ENCODE data around the gene ACRBP. TPM values are rescaled to one million over a fixed set of nuclear protein-coding genes. Genes with fewer than 3 reads are reported as not detected.

Gene ACRBP
- total and polyA plus RNA-seq, 3 donors from 2014 or later, result 172 to 715 (median 241) TPM

DNA sequence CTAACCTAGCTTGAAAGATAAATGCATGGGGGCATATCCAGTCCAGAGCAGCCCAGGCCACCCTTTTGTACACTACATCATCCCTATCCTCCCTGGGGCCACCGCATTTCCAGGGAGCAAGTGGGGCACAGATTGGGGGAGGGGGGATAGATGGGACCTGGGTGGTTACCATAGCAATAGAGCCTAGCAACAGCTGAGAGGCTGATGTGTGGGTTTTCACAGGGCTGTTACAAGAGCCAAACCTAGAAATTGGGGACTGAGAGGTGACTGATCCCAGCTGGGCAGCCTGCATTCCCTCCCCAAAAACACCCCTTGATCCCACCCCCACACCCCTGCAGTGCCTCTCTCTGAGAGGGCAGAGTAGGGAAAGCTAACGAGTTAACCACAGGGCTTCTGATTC, 45.7 kb upstream of the ACRBP start:
- Histone ChIP-seq H3K36me3 (ENCODE audit: low read depth, missing control alignments) (no peaks in the 10 kb centered on the region), H3K4me3 (no peak overlapping the region), H3K27ac (no peak overlapping the region), H3K4me1 (peaks cover 11% of the 10 kb centered on the region), H3K9me3 (no peaks in the 10 kb centered on the region), H3K27me3 (no peaks in the 10 kb centered on the region)
- TF ChIP-seq, protein P1, sequence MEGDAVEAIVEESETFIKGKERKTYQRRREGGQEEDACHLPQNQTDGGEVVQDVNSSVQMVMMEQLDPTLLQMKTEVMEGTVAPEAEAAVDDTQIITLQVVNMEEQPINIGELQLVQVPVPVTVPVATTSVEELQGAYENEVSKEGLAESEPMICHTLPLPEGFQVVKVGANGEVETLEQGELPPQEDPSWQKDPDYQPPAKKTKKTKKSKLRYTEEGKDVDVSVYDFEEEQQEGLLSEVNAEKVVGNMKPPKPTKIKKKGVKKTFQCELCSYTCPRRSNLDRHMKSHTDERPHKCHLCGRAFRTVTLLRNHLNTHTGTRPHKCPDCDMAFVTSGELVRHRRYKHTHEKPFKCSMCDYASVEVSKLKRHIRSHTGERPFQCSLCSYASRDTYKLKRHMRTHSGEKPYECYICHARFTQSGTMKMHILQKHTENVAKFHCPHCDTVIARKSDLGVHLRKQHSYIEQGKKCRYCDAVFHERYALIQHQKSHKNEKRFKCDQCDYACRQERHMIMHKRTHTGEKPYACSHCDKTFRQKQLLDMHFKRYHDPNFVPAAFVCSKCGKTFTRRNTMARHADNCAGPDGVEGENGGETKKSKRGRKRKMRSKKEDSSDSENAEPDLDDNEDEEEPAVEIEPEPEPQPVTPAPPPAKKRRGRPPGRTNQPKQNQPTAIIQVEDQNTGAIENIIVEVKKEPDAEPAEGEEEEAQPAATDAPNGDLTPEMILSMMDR (IDR thresholded peaks at IDR 0.05), result no peak
- no peak for TF ChIP-seq POLR2A (IDR thresholded peaks at IDR 0.05)
- no peak for DNase-seq
- WGBS, 2 donors, result 59 to 62% methylated on average over 2 of the region's 2 CpGs
- intact Hi-C loops (cut with DNase I; ENCODE audit: low total_unique reads), result no loop called here

DNA sequence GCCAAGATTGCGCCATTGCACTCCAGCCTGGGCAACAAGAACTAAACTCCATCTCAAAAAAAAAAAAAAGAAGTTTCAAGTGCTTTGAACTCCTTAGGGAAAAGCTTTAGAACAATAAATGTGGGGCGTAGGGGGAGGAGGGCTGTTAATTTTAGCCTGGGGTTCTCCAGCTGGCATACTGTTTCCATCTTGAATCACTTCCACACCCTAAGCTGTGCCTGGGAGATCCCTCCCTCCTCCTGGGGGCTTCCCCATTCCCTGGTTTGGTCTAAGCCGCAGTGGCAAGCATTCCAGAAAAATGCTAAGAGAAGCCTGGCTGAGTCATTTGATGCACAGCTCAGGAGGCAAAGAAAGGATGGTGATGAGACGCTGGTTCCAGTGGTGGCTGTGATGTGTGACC, 44.2 kb upstream of the ACRBP start:
- Histone ChIP-seq H3K4me3 (no peak overlapping the region), H3K27ac (no peak overlapping the region), H3K9me3 (no peaks in the 10 kb centered on the region), H3K4me1 (peaks cover 22% of the 10 kb centered on the region), H3K27me3 (no peaks in the 10 kb centered on the region), H3K36me3 (ENCODE audit: low read depth, missing control alignments) (no peaks in the 10 kb centered on the region)
- WGBS, 2 donors, result 74 to 77% methylated on average over 4 of the region's 4 CpGs
- intact Hi-C loops (cut with DNase I; ENCODE audit: low total_unique reads), result no loop called here
- no peak for TF ChIP-seq POLR2A (IDR thresholded peaks at IDR 0.05)
- DNase-seq, result no peak

DNA sequence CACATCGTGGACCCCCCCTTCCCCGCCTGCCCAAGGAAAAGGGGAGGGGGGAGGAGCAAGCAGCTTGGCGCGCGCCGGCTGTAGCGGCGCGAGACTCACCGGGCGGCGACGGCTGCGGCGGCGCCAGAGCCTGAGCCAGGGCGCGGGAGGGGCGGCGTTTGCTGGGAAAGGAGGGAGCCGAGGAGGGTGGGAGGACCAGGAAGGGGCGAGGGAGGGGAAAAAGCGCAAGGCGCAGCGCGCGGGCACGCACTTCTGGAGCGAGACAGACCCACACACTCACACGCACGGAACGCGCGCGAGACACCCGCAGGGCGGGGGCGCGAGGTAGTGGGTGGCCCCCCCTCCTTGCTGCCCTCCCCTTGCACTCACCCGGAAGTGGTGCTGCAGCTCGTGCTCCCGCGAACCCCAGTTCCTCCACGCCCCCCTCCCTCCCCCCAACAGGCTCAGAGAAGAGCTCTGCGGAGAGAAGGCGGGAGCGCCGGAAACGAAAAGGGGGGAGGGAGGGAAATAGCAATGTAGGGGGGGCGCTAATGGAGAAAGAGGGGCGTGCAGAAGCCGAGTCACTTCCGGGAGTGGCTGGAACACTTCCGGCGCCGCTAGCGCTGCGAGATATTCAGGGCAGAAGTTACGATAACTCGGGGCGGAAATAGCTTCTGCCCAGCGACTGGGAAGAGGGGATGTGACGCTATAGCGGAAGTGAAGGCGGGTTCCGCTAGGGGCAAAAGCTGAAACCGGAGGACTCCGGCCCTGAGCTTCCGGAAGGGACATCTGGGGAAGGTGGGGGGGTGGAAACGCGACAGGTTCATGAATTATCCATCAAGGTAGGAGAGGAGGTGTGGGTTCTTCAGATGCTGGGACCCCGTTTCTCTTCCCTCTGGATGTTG, 42.0 kb upstream of the ACRBP start, which contains the start of gene ZNF384:
Gene ZNF384, minus strand, starts transcription at position 377 of the 884 bp plus-strand sequence. CDS start 9,855 bp downstream, outside the sequence.
- WGBS, 2 donors, result 0 to 1% methylated on average over 43 to 54 of the region's 72 CpGs
- no peaks in the 10 kb centered on the region for H3K36me3 ChIP-seq (ENCODE audit: low read depth, missing control alignments)
- H3K4me3 ChIP-seq, result peak within 1 kb of the TSS; percentile 86 to 94
- H3K27ac ChIP-seq, result peak within 1 kb of the TSS; percentile 95 to 96
- peak; percentile 99 for DNase-seq
- TF ChIP-seq, protein P1 (IDR thresholded peaks at IDR 0.05), result peak in 2 of 3 experiments; percentile 34 to 63
- TF ChIP-seq POLR2A (IDR thresholded peaks at IDR 0.05), result no peak
- H3K27me3 ChIP-seq, result no peaks in the 10 kb centered on the region
- no peaks in the 10 kb centered on the region for H3K9me3 ChIP-seq
- peaks cover 29% of the 10 kb centered on the region for H3K4me1 ChIP-seq
- intact Hi-C loops (cut with DNase I; ENCODE audit: low total_unique reads), result loop anchor here (5.0 kb wide), 1 partner anchor 33 kb away; the partner anchor contains the start of gene COPS7A

DNA sequence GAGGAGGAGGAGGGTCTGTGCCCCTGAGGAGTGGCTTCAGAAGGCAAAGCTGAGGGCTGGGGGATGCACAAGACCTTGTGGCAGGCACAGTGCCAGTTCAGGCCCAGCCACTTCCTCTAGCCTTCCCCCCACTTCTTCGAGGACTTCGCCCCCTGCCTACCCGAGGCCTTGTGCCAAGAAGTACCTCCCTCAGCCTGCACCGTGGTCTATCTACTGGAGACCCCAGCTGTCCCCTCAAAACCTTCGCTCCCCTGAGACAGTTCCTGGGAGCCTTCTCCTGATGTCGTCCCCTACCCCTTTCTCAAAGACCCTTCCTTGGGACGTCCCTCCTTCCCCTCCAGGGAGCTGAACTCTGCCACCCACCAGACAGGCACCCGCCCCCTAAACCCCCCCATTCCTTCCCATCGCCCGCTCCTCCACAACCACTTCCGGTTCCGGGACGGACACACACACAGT, 41.3 kb upstream of the ACRBP start:
- intact Hi-C loops (cut with DNase I; ENCODE audit: low total_unique reads), result loop anchor here (5.0 kb wide), 1 partner anchor 34 kb away; the partner anchor contains the start of gene COPS7A
- TF ChIP-seq, protein P1 (IDR thresholded peaks at IDR 0.05), result no peak
- no peak for TF ChIP-seq POLR2A (IDR thresholded peaks at IDR 0.05)
- Histone ChIP-seq H3K4me3 (peak overlapping the region; percentile 86 to 94), H3K36me3 (ENCODE audit: low read depth, missing control alignments) (no peaks in the 10 kb centered on the region), H3K27me3 (no peaks in the 10 kb centered on the region), H3K9me3 (no peaks in the 10 kb centered on the region), H3K27ac (peak overlapping the region; percentile 95 to 96), H3K4me1 (peaks cover 34% of the 10 kb centered on the region)
- peak; percentile 29 for DNase-seq
- WGBS, 2 donors, result 0 to 1% methylated on average over 11 to 13 of the region's 13 CpGs

DNA sequence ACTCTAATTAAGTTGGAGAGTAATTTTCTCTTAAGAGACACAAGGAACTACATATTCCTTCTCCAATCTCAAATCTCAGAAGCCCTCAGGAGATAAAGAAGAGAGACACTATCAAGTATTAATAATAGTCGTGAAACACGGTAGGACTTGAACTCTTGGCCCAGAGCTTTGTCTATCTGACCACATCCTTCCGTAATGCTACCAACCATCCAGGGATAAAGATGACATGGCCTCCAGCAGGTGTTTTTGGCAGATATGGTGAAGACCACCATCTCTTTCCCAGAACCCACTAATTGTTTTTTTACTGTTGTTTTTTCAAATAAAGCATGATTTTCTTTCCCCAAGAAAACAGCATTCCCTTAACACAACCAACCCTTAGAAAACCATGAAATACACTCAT, 38.6 kb upstream of the ACRBP start:
- Histone ChIP-seq H3K4me3 (no peak overlapping the region), H3K9me3 (no peaks in the 10 kb centered on the region), H3K36me3 (ENCODE audit: low read depth, missing control alignments) (no peaks in the 10 kb centered on the region), H3K27ac (no peak overlapping the region), H3K4me1 (peaks cover 34% of the 10 kb centered on the region), H3K27me3 (no peaks in the 10 kb centered on the region)
- 69 to 72% methylated on average over 3 of the region's 3 CpGs for WGBS, 2 donors
- no peak for DNase-seq
- intact Hi-C loops (cut with DNase I; ENCODE audit: low total_unique reads), result loop anchor here (5.0 kb wide), 1 partner anchor 36 kb away; the partner anchor contains the start of gene COPS7A
- TF ChIP-seq POLR2A (IDR thresholded peaks at IDR 0.05), result no peak
- TF ChIP-seq, protein P1 (IDR thresholded peaks at IDR 0.05), result no peak
